ENCODE results near the gene XYLT1.

Gene XYLT1

DNA sequence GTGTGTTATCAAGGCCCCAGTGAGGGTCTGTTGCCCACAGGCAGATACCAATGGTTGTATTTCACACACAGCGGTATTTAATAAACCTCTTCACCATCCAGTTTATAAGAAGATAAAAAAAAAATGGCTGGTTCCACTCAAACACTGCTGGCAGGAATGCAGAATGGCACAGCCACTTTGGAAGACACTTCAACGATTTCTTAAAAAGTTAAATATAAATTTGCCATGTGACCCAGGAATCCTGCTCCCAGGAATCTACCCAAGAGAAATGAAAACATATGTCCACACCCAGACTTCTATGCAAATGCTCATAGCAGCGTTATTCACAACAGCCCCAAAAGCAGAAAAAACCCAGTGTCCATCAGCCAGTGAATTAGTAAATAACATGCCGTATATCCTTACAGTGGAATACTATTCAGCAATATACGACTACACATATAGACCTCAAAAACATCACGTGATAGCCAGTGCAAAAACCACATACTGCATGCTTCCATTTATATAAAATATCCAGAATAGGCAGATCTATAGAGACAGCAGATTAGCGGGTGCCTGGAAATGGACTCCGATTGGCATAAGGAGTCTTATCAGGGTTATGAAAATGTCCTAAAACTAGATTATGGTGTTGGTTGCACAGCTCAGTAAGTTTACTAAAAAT is 38.7 kb downstream of the XYLT1 start:
- no peak overlapping the region for H3K4me2 ChIP-seq (ENCODE audit: low read length)
- 0 out of 2 replicates have a peak, but pooled peaks cover 3% of the 10 kb centered on the region for H4K20me1 ChIP-seq (ENCODE audit: insufficient read depth, low read length)
- H3K36me3 ChIP-seq (replicated peaks; ENCODE audit: low read depth, low read length): no peaks in the 10 kb centered on the region
- H3K4me1 ChIP-seq (ENCODE audit: low read length): no peaks in the 10 kb centered on the region
- no peaks in the 10 kb centered on the region for H3K9me3 ChIP-seq (ENCODE audit: insufficient read depth, low read length)
- H3K79me2 ChIP-seq (ENCODE audit: low read length): no peaks in the 10 kb centered on the region
- TF ChIP-seq, protein P1, sequence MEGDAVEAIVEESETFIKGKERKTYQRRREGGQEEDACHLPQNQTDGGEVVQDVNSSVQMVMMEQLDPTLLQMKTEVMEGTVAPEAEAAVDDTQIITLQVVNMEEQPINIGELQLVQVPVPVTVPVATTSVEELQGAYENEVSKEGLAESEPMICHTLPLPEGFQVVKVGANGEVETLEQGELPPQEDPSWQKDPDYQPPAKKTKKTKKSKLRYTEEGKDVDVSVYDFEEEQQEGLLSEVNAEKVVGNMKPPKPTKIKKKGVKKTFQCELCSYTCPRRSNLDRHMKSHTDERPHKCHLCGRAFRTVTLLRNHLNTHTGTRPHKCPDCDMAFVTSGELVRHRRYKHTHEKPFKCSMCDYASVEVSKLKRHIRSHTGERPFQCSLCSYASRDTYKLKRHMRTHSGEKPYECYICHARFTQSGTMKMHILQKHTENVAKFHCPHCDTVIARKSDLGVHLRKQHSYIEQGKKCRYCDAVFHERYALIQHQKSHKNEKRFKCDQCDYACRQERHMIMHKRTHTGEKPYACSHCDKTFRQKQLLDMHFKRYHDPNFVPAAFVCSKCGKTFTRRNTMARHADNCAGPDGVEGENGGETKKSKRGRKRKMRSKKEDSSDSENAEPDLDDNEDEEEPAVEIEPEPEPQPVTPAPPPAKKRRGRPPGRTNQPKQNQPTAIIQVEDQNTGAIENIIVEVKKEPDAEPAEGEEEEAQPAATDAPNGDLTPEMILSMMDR (IDR thresholded peaks at IDR 0.05; ENCODE audit: low read depth, low read length): no peak
- TF ChIP-seq EZH2phosphoT487 (IDR thresholded peaks at IDR 0.05; ENCODE audit: low read depth): no peak
- H3K27me3 ChIP-seq (ENCODE audit: low read depth, low read length): no peaks in the 10 kb centered on the region
- H2AFZ ChIP-seq (ENCODE audit: low read depth, low read length): no peak overlapping the region
- no peak overlapping the region for H3K4me3 ChIP-seq (ENCODE audit: low read length)
- no peak overlapping the region for H3K27ac ChIP-seq (ENCODE audit: low read length)
- no peak overlapping the region for H3K9ac ChIP-seq (ENCODE audit: low read length)

DNA sequence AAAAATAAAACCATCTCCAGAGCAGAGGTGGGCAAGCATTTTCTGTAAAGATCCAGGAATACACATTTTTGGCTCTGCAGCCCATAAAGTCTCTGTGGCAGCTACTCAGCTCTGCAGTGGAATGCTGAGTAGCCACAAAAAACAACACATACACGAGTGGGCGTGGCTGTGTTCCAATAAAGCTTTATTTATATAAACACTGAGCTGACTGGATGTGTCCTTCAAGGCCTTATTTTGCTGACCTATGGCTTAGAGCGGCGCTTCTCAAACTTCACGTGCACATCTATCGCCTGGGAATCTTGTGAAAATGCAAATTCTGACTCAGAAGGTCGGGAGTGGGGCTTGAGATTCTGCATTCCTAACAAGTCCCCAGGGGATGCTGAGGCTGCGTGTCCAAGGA is 39.7 kb downstream of the XYLT1 start:
- H2AFZ ChIP-seq (ENCODE audit: low read depth, low read length): no peak overlapping the region
- no peak overlapping the region for H3K27ac ChIP-seq (ENCODE audit: low read length)
- no peak overlapping the region for H3K4me2 ChIP-seq (ENCODE audit: low read length)
- TF ChIP-seq EZH2phosphoT487 (IDR thresholded peaks at IDR 0.05; ENCODE audit: low read depth): no peak
- TF ChIP-seq, protein P1 (IDR thresholded peaks at IDR 0.05; ENCODE audit: low read depth, low read length): no peak
- H3K36me3 ChIP-seq (replicated peaks; ENCODE audit: low read depth, low read length): no peaks in the 10 kb centered on the region
- H3K9me3 ChIP-seq (ENCODE audit: insufficient read depth, low read length): no peaks in the 10 kb centered on the region
- no peaks in the 10 kb centered on the region for H3K79me2 ChIP-seq (ENCODE audit: low read length)
- H4K20me1 ChIP-seq (ENCODE audit: insufficient read depth, low read length): 0 out of 2 replicates have a peak, but pooled peaks cover 3% of the 10 kb centered on the region
- no peak overlapping the region for H3K9ac ChIP-seq (ENCODE audit: low read length)
- no peaks in the 10 kb centered on the region for H3K27me3 ChIP-seq (ENCODE audit: low read depth, low read length)
- H3K4me3 ChIP-seq (ENCODE audit: low read length): no peak overlapping the region
- H3K4me1 ChIP-seq (ENCODE audit: low read length): no peaks in the 10 kb centered on the region

DNA sequence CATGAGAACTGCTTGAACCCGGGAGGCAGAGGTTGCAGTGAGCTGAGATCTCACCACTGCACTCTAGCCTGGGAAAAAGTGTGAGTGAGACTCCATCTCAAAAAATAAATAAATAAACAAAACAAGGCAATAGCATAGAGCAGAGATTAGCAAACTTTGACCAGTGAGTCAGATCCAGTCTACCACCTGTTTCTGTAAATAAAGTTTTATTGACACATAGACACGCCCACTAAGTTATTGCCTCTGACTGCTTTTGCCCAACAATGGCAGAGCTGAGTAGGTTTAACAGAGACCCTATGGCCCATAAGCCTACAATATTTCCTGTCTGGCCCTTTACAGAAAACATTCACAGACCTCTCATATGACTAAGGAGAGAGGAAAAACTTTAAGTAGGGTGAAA is 44.3 kb downstream of the XYLT1 start:
- no peaks in the 10 kb centered on the region for H3K4me1 ChIP-seq (ENCODE audit: low read length)
- no peak overlapping the region for H3K4me2 ChIP-seq (ENCODE audit: low read length)
- H3K27me3 ChIP-seq (ENCODE audit: low read depth, low read length): no peaks in the 10 kb centered on the region
- H3K79me2 ChIP-seq (ENCODE audit: low read length): no peaks in the 10 kb centered on the region
- H3K9ac ChIP-seq (ENCODE audit: low read length): no peak overlapping the region
- H3K27ac ChIP-seq (ENCODE audit: low read length): no peak overlapping the region
- no peak overlapping the region for H3K4me3 ChIP-seq (ENCODE audit: low read length)
- no peak for TF ChIP-seq EZH2phosphoT487 (IDR thresholded peaks at IDR 0.05; ENCODE audit: low read depth)
- TF ChIP-seq, protein P1 (IDR thresholded peaks at IDR 0.05; ENCODE audit: low read depth, low read length): no peak
- no peaks in the 10 kb centered on the region for H3K36me3 ChIP-seq (replicated peaks; ENCODE audit: low read depth, low read length)
- H4K20me1 ChIP-seq (ENCODE audit: insufficient read depth, low read length): no peaks in the 10 kb centered on the region
- H2AFZ ChIP-seq (ENCODE audit: low read depth, low read length): no peak overlapping the region
- H3K9me3 ChIP-seq (ENCODE audit: insufficient read depth, low read length): no peaks in the 10 kb centered on the region

DNA sequence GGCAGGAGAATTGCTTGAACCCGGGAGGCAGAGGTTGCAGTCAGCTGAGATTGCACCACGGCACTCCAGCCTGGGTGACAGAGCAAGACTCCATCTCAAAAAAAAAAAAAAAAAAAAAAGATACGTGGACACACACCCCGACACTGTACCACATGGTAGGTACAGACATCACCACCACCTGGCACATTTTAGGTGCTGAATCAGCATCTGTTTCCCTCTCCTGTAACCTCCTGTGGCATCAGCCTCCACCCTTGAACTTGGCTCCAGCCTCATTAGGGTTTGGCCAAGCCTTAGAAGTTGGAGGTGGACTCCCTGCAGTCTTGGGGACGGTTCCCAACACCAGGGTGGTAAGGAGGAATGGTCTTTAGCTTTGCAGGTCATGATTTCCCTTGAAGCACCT is 46.0 kb downstream of the XYLT1 start:
- no peak overlapping the region for H3K4me2 ChIP-seq (ENCODE audit: low read length)
- no peaks in the 10 kb centered on the region for H3K36me3 ChIP-seq (replicated peaks; ENCODE audit: low read depth, low read length)
- H3K79me2 ChIP-seq (ENCODE audit: low read length): no peaks in the 10 kb centered on the region
- no peak overlapping the region for H3K9ac ChIP-seq (ENCODE audit: low read length)
- H3K9me3 ChIP-seq (ENCODE audit: insufficient read depth, low read length): no peaks in the 10 kb centered on the region
- TF ChIP-seq, protein P1 (IDR thresholded peaks at IDR 0.05; ENCODE audit: low read depth, low read length): no peak
- no peak for TF ChIP-seq EZH2phosphoT487 (IDR thresholded peaks at IDR 0.05; ENCODE audit: low read depth)
- H3K4me3 ChIP-seq (ENCODE audit: low read length): no peak overlapping the region
- no peak overlapping the region for H3K27ac ChIP-seq (ENCODE audit: low read length)
- H2AFZ ChIP-seq (ENCODE audit: low read depth, low read length): no peak overlapping the region
- H4K20me1 ChIP-seq (ENCODE audit: insufficient read depth, low read length): no peaks in the 10 kb centered on the region
- no peaks in the 10 kb centered on the region for H3K27me3 ChIP-seq (ENCODE audit: low read depth, low read length)
- no peaks in the 10 kb centered on the region for H3K4me1 ChIP-seq (ENCODE audit: low read length)

Measured in OCI-LY3 (cell line).